ENCODE data around the gene RGSL1. TPM values are rescaled to one million over a fixed set of nuclear protein-coding genes. Genes with fewer than 3 reads are reported as not detected.

Gene RGSL1
- polyA plus RNA-seq (ENCODE audit: insufficient read length in 3 of 3): under 1 TPM in 2 of 3 donors, not detected in 1; 0.07 to 0.10 TPM

DNA sequence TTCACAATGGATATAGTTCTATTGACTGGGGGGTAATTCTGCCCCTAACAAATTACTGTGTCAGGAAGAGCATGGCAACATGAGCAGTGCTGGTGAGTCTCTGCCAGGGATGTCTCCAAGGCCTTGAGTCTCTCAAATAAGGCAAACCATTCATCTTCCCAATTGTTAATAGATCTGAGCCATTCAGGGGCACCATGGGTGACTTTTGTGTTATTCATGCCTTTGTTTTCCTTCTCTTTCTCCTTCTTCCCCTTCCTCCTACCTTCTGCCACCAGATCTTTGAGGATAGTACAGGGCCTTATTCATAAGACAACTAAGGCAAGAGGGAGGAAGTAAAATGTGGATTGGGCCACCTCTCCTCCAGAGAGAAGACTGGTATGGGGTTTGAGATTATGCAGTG lies at the start of gene RGSL1:
Gene RGSL1, plus strand, starts transcription at position 60 of the 400 bp plus-strand sequence. Its CDS starts 20 bp downstream, at position 80.
- no peak for DNase-seq (ENCODE audit: low read depth in 3 of 3, low spot score in 2 of 3)

DNA sequence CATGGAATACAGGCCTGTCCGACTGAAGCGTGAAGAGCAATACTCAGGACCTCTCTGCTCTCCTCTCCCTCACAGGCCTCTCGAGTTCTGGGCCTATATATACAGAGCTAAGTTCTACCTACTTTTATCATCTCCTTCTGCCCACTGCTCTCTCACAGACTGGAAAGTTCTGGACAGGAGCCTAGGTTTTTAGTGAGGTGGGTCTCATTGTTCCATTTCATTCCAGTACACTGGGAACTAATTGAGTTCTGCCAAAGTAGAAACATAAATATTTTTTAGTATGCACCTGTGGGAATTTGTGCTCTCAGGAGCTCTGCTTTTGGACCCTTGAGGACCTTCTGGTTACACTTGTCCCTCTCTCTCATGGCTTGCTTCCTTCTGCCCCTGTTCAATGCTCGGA lies 49.4 kb upstream of the RGSL1 start, which contains the start of gene TEDDM1:
Gene TEDDM1, minus strand, starts transcription at position 101 of the 400 bp plus-strand sequence. CDS start 182 bp downstream, outside the sequence.
- DNase-seq (ENCODE audit: low read depth in 3 of 3, low spot score in 2 of 3): no peak

- DNase-seq (ENCODE audit: low read depth in 3 of 3, low spot score in 2 of 3): no peak
Measured at GRCh38 chr1:182404781-182405180, 45.2 kb upstream of the RGSL1 start.

DNA sequence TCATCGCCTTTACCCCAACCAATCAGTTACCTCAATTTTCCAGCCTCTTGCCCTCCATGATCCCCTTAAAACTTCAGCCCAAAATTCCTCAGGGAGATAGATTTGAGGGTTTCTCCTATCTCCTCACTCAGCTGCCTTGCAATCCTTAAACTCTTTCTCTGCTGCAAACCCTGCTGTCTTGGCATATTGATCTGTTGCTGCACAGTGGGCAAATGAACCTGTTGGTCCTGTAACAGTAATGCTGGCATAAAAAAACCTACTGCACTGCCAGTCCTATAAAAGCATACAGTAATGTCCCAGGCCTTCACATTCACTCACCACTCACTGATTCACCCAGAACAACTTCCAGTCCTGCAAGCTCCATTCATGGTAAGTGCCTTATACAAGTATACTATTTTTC lies 44.4 kb upstream of the RGSL1 start:
- DNase-seq (ENCODE audit: low read depth in 3 of 3, low spot score in 2 of 3): no peak

DNA sequence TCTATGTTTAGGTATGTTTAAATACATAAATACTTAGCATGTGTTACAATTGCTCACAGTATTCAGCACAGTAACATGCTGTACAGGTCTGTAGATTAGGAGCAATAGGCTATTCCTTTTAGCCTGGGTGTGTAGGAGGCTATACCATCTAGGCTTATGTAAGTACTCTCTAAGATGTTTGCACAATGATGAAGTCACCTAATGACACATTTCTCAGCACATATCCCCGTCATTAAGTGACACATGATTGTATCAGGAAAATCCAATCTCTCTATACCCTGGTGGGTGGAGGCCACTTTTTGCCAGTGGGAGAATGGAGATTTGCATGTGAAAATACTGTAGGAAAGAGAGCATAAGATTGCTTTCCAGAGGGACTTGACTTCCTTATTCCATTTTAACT lies 43.9 kb upstream of the RGSL1 start:
- no peak for DNase-seq (ENCODE audit: low read depth in 3 of 3, low spot score in 2 of 3)

GRCh38 chr1:182407724-182408123 lies 42.2 kb upstream of the RGSL1 start:
- no peak for DNase-seq (ENCODE audit: low read depth in 3 of 3, low spot score in 2 of 3)

- no peak for DNase-seq (ENCODE audit: low read depth in 3 of 3, low spot score in 2 of 3)
Measured at GRCh38 chr1:182408435-182409075, 41.4 kb upstream of the RGSL1 start.

DNA sequence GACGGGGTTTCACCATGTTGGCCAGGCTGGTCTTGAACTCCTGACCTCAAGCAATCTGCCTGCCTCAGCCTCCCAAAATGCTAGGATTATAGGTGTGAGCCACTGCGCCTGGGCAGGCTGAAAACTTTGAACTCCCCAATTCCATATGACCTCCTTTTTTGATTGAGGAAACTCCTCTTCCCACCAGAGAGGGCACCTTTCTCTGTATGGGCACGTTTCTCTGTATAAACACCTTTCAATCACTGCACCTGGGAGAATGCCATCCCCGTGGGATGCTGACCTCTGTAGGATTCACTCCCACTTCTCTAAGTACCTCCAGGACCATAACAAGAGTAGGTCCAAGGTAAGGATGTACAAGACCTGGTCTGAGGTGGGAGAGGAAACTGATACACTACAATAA lies 39.8 kb upstream of the RGSL1 start:
- DNase-seq (ENCODE audit: low read depth in 3 of 3, low spot score in 2 of 3): no peak

DNA sequence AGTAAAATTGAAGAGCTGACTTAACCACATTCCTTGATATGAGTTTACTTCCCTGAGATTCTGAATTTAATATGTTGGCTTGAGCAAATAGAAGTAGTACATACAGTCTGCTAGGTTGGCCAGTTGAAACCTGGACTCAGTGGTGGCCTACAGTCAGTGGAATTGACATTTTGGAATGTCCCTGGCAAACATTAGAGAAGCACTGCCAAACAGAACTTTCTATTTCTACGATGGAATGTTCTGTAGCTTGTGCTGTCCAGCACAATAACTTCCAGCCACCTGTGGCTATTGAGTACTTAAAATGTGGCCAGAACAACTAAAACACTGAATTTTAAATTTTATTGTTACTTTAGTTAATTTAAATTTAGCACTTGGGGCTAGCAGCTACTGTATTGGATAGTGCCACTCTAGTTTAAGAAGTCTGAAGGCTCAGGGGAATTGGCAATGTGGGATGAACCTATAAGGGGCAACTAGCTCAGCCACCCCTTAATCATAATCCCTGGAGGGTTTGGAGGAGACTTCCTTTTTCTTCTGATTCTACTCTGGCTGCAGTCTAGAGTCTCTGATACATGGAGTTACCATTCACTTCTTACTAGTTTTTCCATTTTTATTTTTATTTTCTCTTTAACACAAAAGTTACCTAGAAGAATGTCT lies 39.2 kb upstream of the RGSL1 start:
- DNase-seq (ENCODE audit: low read depth in 3 of 3, low spot score in 2 of 3): no peak

DNA sequence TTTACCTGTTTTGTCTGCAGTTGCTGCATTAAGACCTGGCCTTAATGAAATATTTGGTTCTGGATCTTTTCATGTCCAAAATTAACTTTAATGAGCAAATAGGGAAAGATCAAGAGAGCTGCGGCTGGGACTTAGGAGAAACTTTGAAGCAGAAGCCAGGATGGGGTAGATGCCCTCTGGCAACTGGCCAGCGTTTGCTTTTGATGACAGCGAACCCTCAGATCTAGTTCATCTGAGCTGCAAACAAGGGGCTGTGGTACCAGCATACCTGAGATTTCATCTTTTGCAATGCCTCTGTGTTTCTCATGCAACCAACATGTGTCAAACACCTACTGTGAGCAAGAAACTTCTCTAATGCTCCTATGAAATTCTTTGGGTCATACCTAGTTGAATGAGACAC lies 36.5 kb upstream of the RGSL1 start:
- DNase-seq (ENCODE audit: low read depth in 3 of 3, low spot score in 2 of 3): no peak

DNA sequence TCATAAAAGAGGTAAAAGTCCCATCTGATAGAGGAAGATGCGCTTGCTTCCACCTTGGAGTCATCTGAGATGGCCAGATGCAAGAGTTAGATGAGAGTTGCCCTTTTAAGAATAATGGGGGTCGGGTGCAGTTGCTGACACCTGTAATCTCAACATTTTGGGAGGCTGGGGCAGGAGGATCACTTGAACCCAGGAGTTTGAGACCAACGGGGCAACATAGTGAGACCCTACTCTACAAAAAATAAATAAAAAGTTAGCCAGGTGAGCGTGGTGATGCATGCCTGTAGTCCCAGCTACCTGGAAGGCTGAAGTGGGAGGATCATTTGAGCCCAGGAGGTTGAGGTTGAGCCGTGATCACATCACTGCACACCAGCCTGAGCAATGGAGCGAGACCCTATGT lies 36.0 kb upstream of the RGSL1 start:
- no peak for DNase-seq (ENCODE audit: low read depth in 3 of 3, low spot score in 2 of 3)

DNA sequence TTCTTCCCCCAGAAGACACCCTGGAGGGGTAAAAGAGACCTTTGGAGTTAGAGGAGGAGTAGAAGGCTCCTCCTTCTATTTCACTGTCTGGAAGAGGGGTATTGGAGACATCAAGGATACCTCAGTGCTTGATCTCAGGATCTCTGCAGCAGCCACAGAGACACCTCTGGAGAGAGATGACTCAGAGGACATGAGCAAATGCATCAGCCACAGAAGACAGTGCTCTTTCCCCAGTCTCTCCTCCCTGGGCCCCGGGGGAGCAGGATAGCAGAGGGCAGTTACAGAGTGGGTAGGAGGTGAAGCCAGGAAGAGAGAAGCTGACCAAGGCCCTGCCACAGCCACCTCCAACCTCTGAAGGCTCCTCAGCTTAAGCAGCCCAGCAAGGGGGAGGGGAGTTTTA lies 34.2 kb upstream of the RGSL1 start:
- no peak for DNase-seq (ENCODE audit: low read depth in 3 of 3, low spot score in 2 of 3)

DNA sequence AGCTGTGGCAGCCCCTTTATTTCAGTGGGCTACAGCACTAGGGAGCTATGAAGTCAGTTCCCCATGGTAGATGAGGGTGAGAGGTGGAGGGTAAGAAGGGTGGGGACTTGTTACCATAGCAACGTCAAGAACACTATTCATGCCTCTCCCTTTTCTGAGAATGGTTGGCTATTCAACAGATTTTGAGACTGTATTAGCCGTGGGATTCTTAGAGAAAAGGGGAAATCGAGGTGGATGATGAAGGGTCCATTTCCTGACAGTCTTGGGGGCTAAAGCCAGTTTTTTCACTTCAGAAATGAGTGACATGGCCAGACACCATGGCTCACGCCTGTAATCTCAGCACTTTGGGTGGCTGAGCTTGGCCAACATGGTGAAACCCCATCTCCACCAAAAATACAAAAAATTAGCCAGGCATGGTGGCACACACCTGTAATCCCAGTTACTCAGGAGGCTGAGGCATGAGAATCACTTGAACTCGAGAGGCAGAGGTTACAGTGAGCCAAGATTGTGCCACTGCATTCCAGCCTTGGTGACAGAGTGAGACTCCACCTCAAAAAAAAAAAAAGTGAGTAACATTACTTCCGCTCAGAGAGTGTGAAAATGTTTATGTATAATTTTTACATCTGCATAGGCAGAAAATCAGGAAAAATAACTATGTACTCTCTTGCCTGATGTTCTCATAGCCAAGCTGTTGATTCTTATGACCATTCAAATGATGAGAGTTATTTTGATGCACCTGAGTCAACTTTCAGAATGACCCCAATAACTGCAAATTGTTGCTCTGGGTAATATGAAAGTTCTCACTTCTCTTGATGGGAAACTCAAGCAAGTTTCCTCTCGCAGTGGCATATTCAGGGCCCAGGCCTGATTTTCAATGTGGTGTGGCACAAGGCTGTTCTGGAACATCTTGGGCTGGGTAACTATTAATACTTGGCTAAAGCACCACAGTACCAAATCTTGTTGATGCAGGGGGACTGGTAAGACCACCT lies 23.2 kb upstream of the RGSL1 start:
- DNase-seq (ENCODE audit: low read depth in 3 of 3, low spot score in 2 of 3): no peak

DNA sequence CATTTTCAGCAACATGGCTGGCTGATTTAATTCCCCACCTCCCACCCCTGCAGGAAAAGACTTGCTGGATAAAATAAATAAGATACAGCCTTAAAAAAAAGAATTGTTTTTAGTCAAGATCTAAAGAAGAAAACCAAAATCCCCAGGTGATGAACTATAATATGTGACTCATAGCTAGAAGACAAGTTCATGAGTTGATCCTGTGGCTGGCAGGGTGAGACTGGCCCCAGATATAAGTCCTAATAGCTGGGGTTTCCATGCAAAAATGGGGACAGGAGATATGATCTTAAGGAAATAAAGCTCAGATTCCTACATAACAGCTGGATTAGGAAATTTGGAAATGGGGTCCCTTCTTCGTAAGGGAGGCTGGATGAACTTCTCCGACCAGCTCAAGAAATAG lies 21.9 kb upstream of the RGSL1 start:
- no peak for DNase-seq (ENCODE audit: low read depth in 3 of 3, low spot score in 2 of 3)

DNA sequence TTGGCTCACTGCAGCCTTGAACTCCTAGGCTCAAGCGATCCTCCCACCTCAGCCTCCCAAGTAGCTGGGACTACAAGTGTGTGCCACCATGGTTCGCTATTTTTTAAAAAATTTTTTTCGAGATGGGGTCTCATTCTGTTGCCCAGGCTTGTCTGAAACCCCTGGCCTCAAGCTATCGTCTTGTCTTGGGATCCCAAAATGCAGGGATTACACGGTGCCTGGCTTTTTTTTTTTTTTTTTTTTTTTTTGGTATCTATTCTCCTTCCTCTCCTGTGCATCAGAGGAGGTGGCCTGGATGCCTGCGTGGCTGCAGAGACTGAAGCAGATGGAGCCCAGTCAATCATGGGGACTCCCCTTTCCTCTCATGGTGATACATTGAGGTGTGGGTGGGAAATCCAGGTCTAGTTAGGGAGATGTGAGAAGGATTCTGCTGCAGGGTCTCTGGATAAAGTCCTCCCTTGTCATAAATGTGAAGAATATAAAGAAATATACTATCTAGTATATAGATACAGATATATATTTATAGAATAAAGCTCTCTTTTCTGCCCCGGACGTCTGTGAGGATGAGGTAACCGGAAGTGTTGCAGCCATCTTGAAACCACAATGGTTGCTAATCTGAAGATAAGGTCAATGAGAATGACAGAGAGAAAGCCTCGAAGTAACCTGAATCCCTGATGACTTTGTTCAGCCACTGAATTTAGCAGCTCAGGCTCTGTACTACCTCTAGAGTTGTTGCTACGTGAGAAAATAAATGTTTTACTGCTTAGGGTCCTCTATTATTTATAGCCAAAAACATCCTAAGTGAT lies 19.5 kb upstream of the RGSL1 start:
- DNase-seq (ENCODE audit: low read depth in 3 of 3, low spot score in 2 of 3): no peak

DNA sequence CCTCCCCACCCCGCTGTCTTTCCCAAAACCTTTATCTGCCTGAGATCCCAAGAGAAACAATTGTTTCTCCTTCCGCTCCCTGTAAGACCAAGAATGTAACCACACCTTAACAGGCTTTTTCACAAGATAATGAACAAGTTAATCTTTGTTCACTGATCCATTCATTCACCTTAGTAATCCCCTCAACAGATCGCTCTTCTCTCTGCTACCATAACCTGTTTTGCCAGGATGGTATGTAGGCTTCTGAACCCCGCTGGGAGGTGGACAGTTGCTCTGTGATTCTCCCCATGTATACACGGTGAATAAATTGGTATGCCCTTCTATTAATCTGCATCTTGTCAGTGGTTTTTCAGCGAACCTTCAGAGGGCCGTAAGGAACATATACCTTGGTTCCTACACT lies 18.7 kb upstream of the RGSL1 start:
- no peak for DNase-seq (ENCODE audit: low read depth in 3 of 3, low spot score in 2 of 3)

DNA sequence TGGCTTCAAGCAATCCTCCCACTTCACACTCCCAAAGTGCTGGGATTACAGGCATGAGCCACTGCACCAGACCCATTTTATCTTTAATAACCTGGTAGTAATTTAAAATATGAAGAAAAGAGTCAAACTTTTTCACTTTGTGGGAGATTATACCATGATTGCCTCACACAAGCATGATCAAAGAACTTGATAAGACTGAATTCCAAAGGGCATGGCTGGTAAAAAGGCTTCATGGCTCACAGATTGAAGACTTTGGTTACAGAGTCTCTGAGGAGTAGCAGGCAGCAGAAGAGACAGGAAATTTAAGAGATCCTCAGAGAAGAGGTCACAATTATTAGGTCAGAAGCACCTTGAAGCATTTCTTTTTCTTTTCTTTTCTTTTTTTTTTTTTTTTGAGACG lies 16.4 kb upstream of the RGSL1 start:
- DNase-seq (ENCODE audit: low read depth in 3 of 3, low spot score in 2 of 3): no peak

GRCh38 chr1:182438326-182438725 lies 11.6 kb upstream of the RGSL1 start:
- DNase-seq (ENCODE audit: low read depth in 3 of 3, low spot score in 2 of 3): no peak

- DNase-seq (ENCODE audit: low read depth in 3 of 3, low spot score in 2 of 3): no peak
Measured at GRCh38 chr1:182441719-182442118, 8.2 kb upstream of the RGSL1 start.

DNA sequence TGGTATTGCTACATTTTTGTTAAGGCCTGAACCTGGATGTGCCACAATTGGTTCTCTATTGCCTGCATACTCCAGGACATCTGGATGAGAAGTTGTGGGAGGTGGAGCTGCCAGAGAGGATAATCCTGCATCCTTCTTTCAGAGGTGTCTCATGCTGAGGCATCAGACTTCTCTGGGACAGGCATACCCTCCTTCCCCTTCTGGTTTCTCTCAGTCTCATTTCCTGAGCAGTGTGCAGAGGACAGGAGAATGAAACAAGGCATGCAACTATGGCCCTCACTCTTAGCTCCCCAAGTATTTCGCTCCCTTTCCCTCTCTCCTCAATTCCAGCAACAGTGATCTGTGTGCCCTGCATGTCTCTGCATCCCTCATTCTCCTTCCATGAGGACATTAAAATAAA lies 7.6 kb upstream of the RGSL1 start:
- DNase-seq (ENCODE audit: low read depth in 3 of 3, low spot score in 2 of 3): no peak

All from right renal cortex interstitium (tissue), 3 donors.